Activated CD4-positive, alpha-beta memory T cell treated with anti-CD3 and anti-CD28 coated beads, Interleukin-2, amount 10 ng/mL, durations not matched to agents 7 days and 5 days (primary cell): ENCODE data around the gene CADPS. TPM values are rescaled to one million over a fixed set of nuclear protein-coding genes. Genes with fewer than 3 reads are reported as not detected.

Experiments
- CTCF ChIA-PET: fragments of 350-600 bp; sonication (Branson Sonifier 250); formaldehyde crosslinking; loops from one replicate; lab custom pipeline; 2021; ENCODE audit warnings: antibody characterized with exemption, inconsistent platforms; lab: Charles Lee
- POLR2A ChIA-PET: fragments of 350-600 bp; sonication (Branson Sonifier 250); formaldehyde crosslinking; loops from one replicate; lab custom pipeline; 2021; ENCODE audit warnings: antibody characterized with exemption; lab: Charles Lee
- DNase-seq: peaks from one replicate; pipeline ENCODE4 v3.0.0-alpha.2; 2020
- H3K27ac Mint-ChIP-seq: one replicate; pipeline ENCODE4 v1.8.0; 2021; ENCODE audit warnings: mild to moderate bottlenecking, mixed read lengths
- H3K27me3 Mint-ChIP-seq: one replicate; pipeline ENCODE4 v1.8.0; 2021; ENCODE audit warnings: mixed read lengths
- H3K36me3 Mint-ChIP-seq: one replicate; pipeline ENCODE4 v1.8.0; 2021; ENCODE audit warnings: low read depth, mixed read lengths
- H3K4me1 Mint-ChIP-seq: one replicate; pipeline ENCODE4 v1.8.0; 2021; ENCODE audit warnings: mixed read lengths
- H3K4me3 Mint-ChIP-seq: one replicate; pipeline ENCODE4 v1.8.0; 2021; ENCODE audit warnings: mild to moderate bottlenecking, mixed read lengths
- H3K9me3 Mint-ChIP-seq: one replicate; pipeline ENCODE4 v1.8.0; 2021; ENCODE audit warnings: mixed read lengths
- total RNA-seq, 2 experiments: library from RNA; stranded (reverse); gene quantifications; one replicate each; pipeline ENCODE4 v1.2.3, GENCODE V29; 2021

Gene CADPS
- total RNA-seq, 2 experiments from 2014 or later = not detected

- no peak overlapping the region for H3K27ac Mint-ChIP-seq
- no peak overlapping the region for H3K4me3 Mint-ChIP-seq
- H3K27me3 Mint-ChIP-seq = no peaks in the 10 kb centered on the region
- CTCF ChIA-PET = no interaction called here
- no peaks in the 10 kb centered on the region for H3K9me3 Mint-ChIP-seq
- no peaks in the 10 kb centered on the region for H3K4me1 Mint-ChIP-seq
- no peak for DNase-seq
- POLR2A ChIA-PET = no interaction called here
- no peaks in the 10 kb centered on the region for H3K36me3 Mint-ChIP-seq
These were observed 313.2 kb downstream of the CADPS start for GRCh38 chr3:62562017-62562416.

- ChIA-PET CTCF (interaction anchor here (1.3 kb wide), 1 partner anchor 359 kb away, joined by 4 read pairs; no protein-coding TSS in a partner anchor), POLR2A (no interaction called here)
- Mint-ChIP-seq H3K27me3 (no peaks in the 10 kb centered on the region), H3K4me3 (no peak overlapping the region), H3K27ac (no peak overlapping the region), H3K9me3 (no peaks in the 10 kb centered on the region), H3K4me1 (no peaks in the 10 kb centered on the region), H3K36me3 (no peaks in the 10 kb centered on the region)
- DNase-seq = no peak
These were observed 315.3 kb downstream of the CADPS start for GRCh38 chr3:62559831-62560445.

- H3K4me3 Mint-ChIP-seq = no peak overlapping the region
These were observed 316.6 kb downstream of the CADPS start for GRCh38 chr3:62558549-62559112.

DNA sequence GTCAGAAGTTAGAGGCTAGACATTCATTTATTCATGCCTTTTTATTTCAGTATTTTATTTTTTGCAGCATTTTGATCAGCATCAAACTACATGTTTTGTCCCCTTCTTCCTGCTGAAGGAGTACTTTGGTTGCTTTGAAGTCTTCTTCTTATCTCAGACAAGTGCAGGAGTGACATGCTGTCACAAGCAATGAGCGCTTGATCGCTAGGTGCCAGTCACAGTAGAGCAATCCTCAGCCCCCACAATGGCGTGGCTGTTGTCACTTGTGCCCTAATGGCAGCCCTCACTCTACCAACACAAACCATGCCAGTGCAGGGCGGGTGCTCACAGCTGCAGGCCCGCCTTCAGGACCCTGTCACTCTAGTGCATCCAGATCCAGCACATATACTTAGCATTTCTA lies 317.2 kb downstream of the CADPS start:
- Mint-ChIP-seq H3K9me3 (no peaks in the 10 kb centered on the region), H3K4me1 (no peaks in the 10 kb centered on the region), H3K4me3 (no peak overlapping the region), H3K36me3 (no peaks in the 10 kb centered on the region), H3K27me3 (no peaks in the 10 kb centered on the region), H3K27ac (no peak overlapping the region)
- no peak for DNase-seq
- CTCF ChIA-PET = no interaction called here
- POLR2A ChIA-PET = no interaction called here

More at GRCh38 chr3:62558549-62559112, 316.6 kb downstream of the CADPS start:
- Mint-ChIP-seq H3K36me3 (no peaks in the 10 kb centered on the region), H3K27me3 (no peaks in the 10 kb centered on the region), H3K4me1 (no peaks in the 10 kb centered on the region), H3K9me3 (no peaks in the 10 kb centered on the region), H3K27ac (no peak overlapping the region)
- ChIA-PET CTCF (no interaction called here), POLR2A (no interaction called here)
- no peak for DNase-seq

GRCh38 chr3:62557450-62557849 lies 317.8 kb downstream of the CADPS start:
- Mint-ChIP-seq H3K4me3 (no peak overlapping the region), H3K4me1 (no peaks in the 10 kb centered on the region), H3K36me3 (no peaks in the 10 kb centered on the region), H3K9me3 (no peaks in the 10 kb centered on the region), H3K27me3 (no peaks in the 10 kb centered on the region), H3K27ac (no peak overlapping the region)
- no peak for DNase-seq
- ChIA-PET CTCF (no interaction called here), POLR2A (no interaction called here)

- Mint-ChIP-seq H3K27me3 (no peaks in the 10 kb centered on the region), H3K4me1 (no peaks in the 10 kb centered on the region)
- CTCF ChIA-PET = no interaction called here
These were observed 318.9 kb downstream of the CADPS start for GRCh38 chr3:62556121-62556815.

DNA sequence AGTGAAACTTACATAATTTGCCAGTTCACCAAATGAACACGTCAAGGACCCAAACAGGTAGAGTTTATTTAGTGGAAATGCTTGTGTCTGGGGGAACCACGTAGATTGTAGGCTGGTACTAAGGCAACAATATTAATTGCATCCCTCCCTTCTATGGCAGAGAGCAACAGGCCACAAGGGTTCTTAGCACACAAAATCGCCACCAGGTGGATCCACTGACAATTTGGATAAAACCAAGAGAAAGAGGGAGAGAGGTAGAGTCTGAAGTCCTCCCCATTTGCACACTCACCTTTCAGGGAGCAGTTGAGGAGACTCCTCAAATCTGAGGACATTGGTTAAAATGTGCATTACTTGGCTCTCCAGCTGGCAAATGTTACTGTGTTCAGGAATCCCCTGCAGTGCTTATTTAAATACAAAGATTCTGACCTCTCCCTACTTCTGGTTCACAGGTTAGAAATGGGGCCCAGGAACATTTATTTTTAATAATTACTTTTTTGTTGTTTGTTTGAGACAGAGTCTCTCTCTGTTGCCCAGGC lies 320.9 kb downstream of the CADPS start:
- H3K4me1 Mint-ChIP-seq = no peaks in the 10 kb centered on the region
- DNase-seq = no peak
- CTCF ChIA-PET = no interaction called here
- H3K27me3 Mint-ChIP-seq = no peaks in the 10 kb centered on the region
- H3K9me3 Mint-ChIP-seq = no peaks in the 10 kb centered on the region
- POLR2A ChIA-PET = no interaction called here
- H3K36me3 Mint-ChIP-seq = no peaks in the 10 kb centered on the region
- H3K27ac Mint-ChIP-seq = no peak overlapping the region
- H3K4me3 Mint-ChIP-seq = no peak overlapping the region

More at GRCh38 chr3:62556121-62556815, 318.9 kb downstream of the CADPS start:
- Mint-ChIP-seq H3K36me3 (no peaks in the 10 kb centered on the region), H3K4me3 (no peak overlapping the region), H3K27ac (no peak overlapping the region), H3K9me3 (no peaks in the 10 kb centered on the region)
- no peak for DNase-seq
- POLR2A ChIA-PET = no interaction called here

- Mint-ChIP-seq H3K4me3 (no peak overlapping the region), H3K36me3 (no peaks in the 10 kb centered on the region), H3K27ac (no peak overlapping the region), H3K9me3 (no peaks in the 10 kb centered on the region), H3K27me3 (no peaks in the 10 kb centered on the region), H3K4me1 (no peaks in the 10 kb centered on the region)
- CTCF ChIA-PET = no interaction called here
- POLR2A ChIA-PET = no interaction called here
- no peak for DNase-seq
These were observed 321.4 kb downstream of the CADPS start for GRCh38 chr3:62553811-62554210.

DNA sequence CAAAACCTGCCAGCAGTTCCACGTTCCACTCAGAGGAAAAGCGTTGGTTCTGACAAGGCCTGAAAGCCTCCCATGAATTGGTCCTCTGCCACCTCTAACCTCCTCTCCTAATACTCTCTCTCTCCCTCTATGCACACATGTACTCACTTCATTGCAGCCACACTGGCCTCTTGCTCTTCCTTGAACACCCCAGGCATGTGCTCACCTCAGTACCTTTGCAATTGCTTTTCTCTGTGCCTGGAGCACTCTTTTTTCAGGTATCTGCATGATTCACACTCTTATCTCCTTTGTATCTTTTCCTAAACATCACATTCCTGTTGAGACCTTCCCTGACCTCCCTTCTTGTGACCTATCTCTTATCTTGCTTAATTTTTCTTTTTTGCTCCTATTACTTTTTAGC lies 323.7 kb downstream of the CADPS start:
- Mint-ChIP-seq H3K9me3 (no peaks in the 10 kb centered on the region), H3K27me3 (no peaks in the 10 kb centered on the region), H3K4me1 (no peaks in the 10 kb centered on the region), H3K36me3 (no peaks in the 10 kb centered on the region), H3K4me3 (no peak overlapping the region), H3K27ac (no peak overlapping the region)
- ChIA-PET POLR2A (no interaction called here), CTCF (no interaction called here)
- DNase-seq = no peak

DNA sequence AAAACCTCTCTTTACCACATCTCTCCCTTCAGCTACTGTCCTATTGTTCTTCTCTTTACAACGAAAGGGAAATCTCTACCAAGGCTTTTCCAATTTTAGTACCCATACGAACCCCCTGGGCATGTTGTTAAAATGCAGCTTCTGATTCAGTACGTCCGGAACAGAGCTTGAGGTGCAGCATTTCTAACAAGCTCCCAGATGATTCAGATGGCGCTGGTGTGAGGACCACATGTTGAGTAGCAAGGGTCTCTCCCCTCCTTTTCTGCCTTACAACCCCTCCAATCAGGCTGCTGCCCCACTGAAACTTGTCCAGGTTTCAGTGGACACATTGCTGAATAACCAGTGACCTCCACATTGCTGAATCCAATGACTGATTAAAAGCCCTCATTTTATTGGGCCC lies 324.8 kb downstream of the CADPS start:
- no peaks in the 10 kb centered on the region for H3K36me3 Mint-ChIP-seq
- no peaks in the 10 kb centered on the region for H3K27me3 Mint-ChIP-seq
- no peak overlapping the region for H3K27ac Mint-ChIP-seq
- H3K4me3 Mint-ChIP-seq = no peak overlapping the region
- DNase-seq = no peak
- H3K4me1 Mint-ChIP-seq = no peaks in the 10 kb centered on the region
- POLR2A ChIA-PET = no interaction called here
- H3K9me3 Mint-ChIP-seq = no peaks in the 10 kb centered on the region
- CTCF ChIA-PET = no interaction called here

- ChIA-PET CTCF (no interaction called here), POLR2A (no interaction called here)
- no peaks in the 10 kb centered on the region for H3K36me3 Mint-ChIP-seq
- no peaks in the 10 kb centered on the region for H3K9me3 Mint-ChIP-seq
- no peaks in the 10 kb centered on the region for H3K4me1 Mint-ChIP-seq
- no peak overlapping the region for H3K4me3 Mint-ChIP-seq
- no peak for DNase-seq
- no peak overlapping the region for H3K27ac Mint-ChIP-seq
- no peaks in the 10 kb centered on the region for H3K27me3 Mint-ChIP-seq
These were observed 326.5 kb downstream of the CADPS start for GRCh38 chr3:62548528-62549205.

- H3K27me3 Mint-ChIP-seq = no peaks in the 10 kb centered on the region
These were observed 328.9 kb downstream of the CADPS start for GRCh38 chr3:62546266-62546665.

GRCh38 chr3:62542185-62542584 lies 333.0 kb downstream of the CADPS start:
- Mint-ChIP-seq H3K27me3 (no peaks in the 10 kb centered on the region), H3K4me1 (no peaks in the 10 kb centered on the region)

More at GRCh38 chr3:62546266-62546665, 328.9 kb downstream of the CADPS start:
- no peak overlapping the region for H3K4me3 Mint-ChIP-seq
- POLR2A ChIA-PET = no interaction called here
- DNase-seq = no peak
- H3K9me3 Mint-ChIP-seq = no peaks in the 10 kb centered on the region
- CTCF ChIA-PET = no interaction called here
- H3K27ac Mint-ChIP-seq = no peak overlapping the region
- no peaks in the 10 kb centered on the region for H3K36me3 Mint-ChIP-seq
- no peaks in the 10 kb centered on the region for H3K4me1 Mint-ChIP-seq

More at GRCh38 chr3:62542185-62542584, 333.0 kb downstream of the CADPS start:
- H3K9me3 Mint-ChIP-seq = no peaks in the 10 kb centered on the region
- H3K4me3 Mint-ChIP-seq = no peak overlapping the region
- no peak for DNase-seq
- POLR2A ChIA-PET = no interaction called here
- H3K27ac Mint-ChIP-seq = no peak overlapping the region
- CTCF ChIA-PET = no interaction called here
- no peaks in the 10 kb centered on the region for H3K36me3 Mint-ChIP-seq
